HG02623 (cell line): ENCODE results near the gene FAP.

Source experiments
- ATAC-seq: cut with Tn5 transposase; IDR thresholded peaks from one replicate; pipeline ENCODE4 v1.9.1; 2021; ENCODE audit warnings: moderate library complexity; ENCODE audit not compliant: unreplicated experiment

FAP gene

GRCh38 chr2:162243294-162243693, at the start of gene FAP:
FAP (minus strand) TSS chr2:162243445; CDS start chr2:162243327, 118 bp downstream.
- no peak for ATAC-seq

GRCh38 chr2:162291748-162292147, 48.5 kb upstream of the FAP start:
- ATAC-seq = no peak

GRCh38 chr2:162282765-162283425, 39.6 kb upstream of the FAP start:
- ATAC-seq = no peak

GRCh38 chr2:162280654-162281053, 37.4 kb upstream of the FAP start:
- ATAC-seq = no peak

GRCh38 chr2:162277381-162277780, 34.1 kb upstream of the FAP start:
- ATAC-seq = no peak

- ATAC-seq = no peak
Measured at GRCh38 chr2:162267996-162268395, 24.8 kb upstream of the FAP start.

- ATAC-seq = no peak
Measured at GRCh38 chr2:162267496-162267895, 24.3 kb upstream of the FAP start.

- no peak for ATAC-seq
Measured at GRCh38 chr2:162266460-162266760, 23.2 kb upstream of the FAP start.

GRCh38 chr2:162265666-162266459, 22.6 kb upstream of the FAP start:
- no peak for ATAC-seq

- ATAC-seq = no peak
Measured at GRCh38 chr2:162261032-162261945, 18.0 kb upstream of the FAP start.

GRCh38 chr2:162258686-162259085, 15.4 kb upstream of the FAP start:
- ATAC-seq = no peak

- ATAC-seq = no peak
Measured at GRCh38 chr2:162258169-162258568, 14.9 kb upstream of the FAP start.

- no peak for ATAC-seq
Measured at GRCh38 chr2:162257425-162257824, 14.2 kb upstream of the FAP start.

GRCh38 chr2:162256591-162256991, 13.3 kb upstream of the FAP start:
- no peak for ATAC-seq

GRCh38 chr2:162254236-162254871, 11.1 kb upstream of the FAP start:
- no peak for ATAC-seq

- no peak for ATAC-seq
Measured at GRCh38 chr2:162253435-162253834, 10.2 kb upstream of the FAP start.

- ATAC-seq = no peak
Measured at GRCh38 chr2:162252153-162252552, 8.9 kb upstream of the FAP start.

- ATAC-seq = no peak
Measured at GRCh38 chr2:162245781-162246180, 2.5 kb upstream of the FAP start.

- no peak for ATAC-seq
Measured at GRCh38 chr2:162245061-162245460, 1.8 kb upstream of the FAP start.

GRCh38 chr2:162244541-162245031, 1.3 kb upstream of the FAP start:
- no peak for ATAC-seq

GRCh38 chr2:162243715-162244114, 470 bp upstream of the FAP start:
- no peak for ATAC-seq
